ENCODE results near the gene FGF12.
A peak's percentile ranks its signal among the peaks of the same experiment; 100 is the strongest.

Gene FGF12

GRCh38 chr3:192170659-192171058 lies 556.7 kb downstream of the FGF12 start:
- DNase-seq: no peak

GRCh38 chr3:192170031-192170430 lies 557.3 kb downstream of the FGF12 start:
- DNase-seq: no peak

GRCh38 chr3:192169332-192169915 lies 557.9 kb downstream of the FGF12 start:
- DNase-seq: no peak

- DNase-seq: no peak
These were observed 559.1 kb downstream of the FGF12 start for GRCh38 chr3:192168202-192168601.

DNA sequence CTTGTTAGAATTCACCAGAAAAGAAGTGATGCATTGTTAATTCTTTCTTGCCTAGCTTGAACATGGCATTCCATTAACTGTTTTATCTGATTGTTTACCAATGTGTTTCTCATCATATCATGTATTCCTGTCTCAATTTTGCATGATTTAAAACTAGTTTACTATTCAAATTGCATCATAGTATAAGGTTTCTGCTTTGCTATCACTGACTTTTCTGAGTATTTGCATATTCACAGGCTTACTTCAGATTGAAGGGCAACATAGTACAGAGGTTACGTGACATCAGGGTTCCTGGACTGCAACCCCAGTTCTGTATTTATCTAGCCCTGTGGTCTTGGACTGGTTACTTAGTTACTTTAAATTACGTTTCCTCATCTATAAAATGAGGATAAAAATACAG lies 561.8 kb downstream of the FGF12 start:
- no peak for DNase-seq

DNA sequence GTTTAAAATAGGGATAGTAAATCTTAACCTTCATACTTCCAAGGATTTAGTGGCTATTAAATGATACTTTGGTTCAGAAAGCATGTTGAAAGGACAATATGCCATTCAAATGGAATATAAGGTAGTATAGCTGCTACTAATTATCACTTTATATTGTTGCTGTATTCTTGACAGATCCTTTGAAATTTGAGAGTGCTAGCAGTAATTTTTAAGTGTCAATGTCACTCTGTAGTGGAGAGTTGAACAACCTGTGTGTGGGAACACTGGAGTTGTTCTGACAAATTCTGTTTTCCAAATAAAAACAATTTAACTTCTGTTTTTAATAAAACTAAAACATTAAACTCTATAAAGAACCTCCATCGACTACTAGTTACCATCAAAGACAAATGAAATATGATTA lies 565.7 kb downstream of the FGF12 start:
- no peak for DNase-seq

GRCh38 chr3:192156382-192156781 lies 571.0 kb downstream of the FGF12 start:
- DNase-seq: no peak

DNA sequence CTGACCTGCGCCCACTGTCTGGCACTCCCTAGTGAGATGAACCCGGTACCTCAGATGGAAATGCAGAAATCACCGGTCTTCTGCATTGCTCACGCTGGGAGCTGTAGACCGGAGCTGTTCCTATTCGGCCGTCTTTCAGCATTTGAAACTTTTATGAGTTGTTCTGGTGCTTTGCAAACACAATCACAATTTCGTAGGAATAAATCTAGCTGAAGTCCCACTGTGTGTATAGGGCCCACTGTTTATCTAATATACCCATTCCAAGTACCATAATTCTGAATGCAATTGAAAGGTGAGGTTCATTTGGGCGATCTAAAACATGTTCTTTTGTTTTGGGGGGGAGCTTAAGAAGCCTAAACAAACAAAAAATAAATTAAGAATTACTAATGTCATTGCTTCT lies 572.1 kb downstream of the FGF12 start:
- no peak for DNase-seq

GRCh38 chr3:192133271-192133670 lies 594.1 kb downstream of the FGF12 start:
- DNase-seq: no peak

DNA sequence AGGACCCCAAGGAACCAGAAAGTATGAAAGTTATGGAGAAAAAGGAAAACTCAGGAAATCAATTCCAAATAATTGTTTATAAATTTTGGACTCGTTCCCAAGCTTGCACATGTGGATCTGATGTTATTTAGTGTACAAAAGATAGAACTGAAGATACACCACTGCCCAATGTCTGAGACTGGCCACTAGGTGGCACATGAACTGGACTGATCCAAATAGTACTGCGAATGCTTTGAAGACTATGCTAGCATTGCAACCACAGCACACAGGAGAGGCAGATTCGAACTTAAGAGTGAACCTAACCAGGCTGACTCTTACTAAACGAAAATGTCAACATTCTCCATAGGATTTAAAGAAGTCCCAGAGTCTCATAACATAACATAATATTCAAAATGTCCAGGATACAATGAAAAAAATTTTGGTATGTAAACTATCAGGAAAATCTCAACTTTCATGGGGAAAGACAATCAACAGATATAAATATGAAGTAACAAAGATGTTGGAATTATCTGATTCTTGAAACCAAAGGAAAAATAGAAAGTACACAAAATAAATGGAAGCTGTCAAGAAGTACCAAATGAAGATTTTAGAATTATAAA lies 596.7 kb downstream of the FGF12 start:
- DNase-seq: peak; percentile 28

DNA sequence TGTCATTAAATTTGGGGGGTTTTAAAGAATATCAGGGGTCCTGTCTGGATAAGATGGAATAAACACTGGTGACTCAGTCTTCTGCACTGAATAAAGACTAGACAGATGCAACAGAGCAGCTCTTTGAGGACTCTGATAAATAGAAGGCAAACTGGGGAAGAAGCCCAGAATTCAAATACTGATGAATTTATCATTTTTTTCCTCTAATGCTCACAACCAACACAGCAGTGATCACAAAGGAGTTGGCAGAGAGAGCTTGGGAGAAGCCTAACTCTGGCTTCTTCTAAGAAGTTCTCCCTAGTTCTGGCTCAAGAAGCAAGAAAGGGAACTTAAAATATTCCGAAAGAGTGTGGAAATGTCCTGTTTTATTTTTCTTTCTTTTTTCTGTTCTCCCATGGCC lies 597.8 kb downstream of the FGF12 start:
- no peak for DNase-seq

DNA sequence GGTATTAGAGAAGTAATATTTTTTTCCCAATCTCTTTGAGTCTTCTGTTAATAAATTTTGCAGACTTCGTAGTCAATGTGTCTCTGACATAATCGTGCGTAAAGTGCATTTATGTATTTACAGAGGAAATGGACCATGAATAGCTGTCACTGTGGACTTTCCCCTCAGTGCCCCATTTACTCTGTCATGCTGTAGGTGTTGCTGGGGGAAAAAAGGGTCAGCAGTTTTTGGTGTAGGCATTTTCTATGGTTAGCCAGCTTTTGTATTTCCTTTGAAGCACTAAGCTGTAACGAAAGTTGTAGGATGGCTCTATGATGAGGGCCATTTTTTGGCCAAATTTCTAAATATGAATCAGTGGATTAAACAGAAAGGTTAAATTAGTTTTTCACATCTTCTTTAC lies 598.4 kb downstream of the FGF12 start:
- no peak for DNase-seq

- no peak for DNase-seq
These were observed 599.3 kb downstream of the FGF12 start for GRCh38 chr3:192128060-192128459.

DNA sequence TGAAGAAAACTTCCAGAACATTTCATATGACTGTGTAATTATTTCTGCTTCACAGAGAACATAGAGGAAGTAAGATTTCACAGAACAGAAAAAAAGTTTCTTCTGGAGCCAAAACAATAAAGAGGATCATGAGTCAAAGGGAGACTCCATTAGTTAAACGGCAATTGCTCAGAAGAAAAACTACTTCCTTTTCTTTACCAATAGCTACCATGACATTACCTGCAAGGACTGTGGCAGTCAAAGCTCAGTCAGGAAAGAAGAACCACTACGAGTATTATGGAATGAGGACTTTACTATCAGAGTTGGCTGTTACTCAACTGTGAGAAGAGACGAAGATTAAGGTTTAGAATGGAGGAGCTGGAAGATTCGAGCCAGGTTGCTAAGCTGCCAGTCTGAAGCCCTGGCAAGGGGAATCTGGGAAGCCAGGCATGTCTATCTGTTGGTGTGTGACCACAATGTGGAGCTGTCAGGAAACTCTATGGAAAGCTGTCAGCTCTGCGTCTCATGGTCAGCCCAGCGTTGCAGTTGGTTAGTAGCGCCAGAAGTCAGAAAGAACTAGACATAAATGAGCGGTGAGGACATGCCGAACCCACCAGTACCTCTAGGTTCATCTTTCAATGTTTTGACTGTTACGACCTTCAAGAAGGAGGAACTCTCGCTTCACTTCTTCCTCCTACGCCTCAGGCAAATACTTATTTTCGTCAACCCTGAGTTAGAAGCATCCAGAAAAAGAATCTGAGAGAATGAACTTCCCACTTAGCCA lies 604.3 kb downstream of the FGF12 start:
- DNase-seq: no peak

DNA sequence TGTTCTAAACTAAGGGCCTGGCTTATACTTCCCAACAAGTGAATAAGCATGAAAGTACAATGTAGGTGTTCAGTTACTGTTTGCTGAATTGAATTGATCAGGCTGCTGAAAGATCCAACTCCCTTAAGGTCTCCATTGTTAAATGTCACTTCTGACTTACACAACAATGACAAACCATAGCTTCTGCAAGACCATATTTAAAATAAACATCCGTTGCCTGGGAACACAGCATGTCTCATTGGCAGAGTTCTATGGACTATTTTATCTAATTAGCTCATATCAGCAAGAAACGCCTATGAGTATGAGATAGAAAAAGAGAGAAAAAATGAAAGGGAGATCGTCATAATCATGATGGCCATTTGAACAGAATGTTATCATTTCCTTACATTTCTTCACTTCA lies 605.4 kb downstream of the FGF12 start:
- DNase-seq: no peak

GRCh38 chr3:192108820-192109219 lies 618.5 kb downstream of the FGF12 start:
- DNase-seq: no peak

DNA sequence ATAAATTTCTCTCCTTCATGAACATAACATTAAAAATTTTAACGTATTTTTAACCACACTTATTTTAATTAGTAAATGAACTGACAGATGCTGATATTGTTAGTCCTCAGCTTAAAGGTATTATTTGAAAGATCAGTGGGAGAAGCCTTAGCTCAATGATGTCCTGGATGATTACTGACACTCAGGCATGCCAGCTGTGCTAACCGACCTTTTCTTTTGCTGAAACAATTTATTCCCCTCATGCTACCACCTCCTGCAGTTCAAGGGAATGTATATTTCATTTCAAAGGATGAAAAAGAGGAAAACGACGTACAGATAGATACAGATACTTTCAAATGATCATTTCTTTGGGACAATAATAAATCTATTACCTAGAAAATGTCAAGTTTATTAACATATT lies 620.8 kb downstream of the FGF12 start:
- no peak for DNase-seq

DNA sequence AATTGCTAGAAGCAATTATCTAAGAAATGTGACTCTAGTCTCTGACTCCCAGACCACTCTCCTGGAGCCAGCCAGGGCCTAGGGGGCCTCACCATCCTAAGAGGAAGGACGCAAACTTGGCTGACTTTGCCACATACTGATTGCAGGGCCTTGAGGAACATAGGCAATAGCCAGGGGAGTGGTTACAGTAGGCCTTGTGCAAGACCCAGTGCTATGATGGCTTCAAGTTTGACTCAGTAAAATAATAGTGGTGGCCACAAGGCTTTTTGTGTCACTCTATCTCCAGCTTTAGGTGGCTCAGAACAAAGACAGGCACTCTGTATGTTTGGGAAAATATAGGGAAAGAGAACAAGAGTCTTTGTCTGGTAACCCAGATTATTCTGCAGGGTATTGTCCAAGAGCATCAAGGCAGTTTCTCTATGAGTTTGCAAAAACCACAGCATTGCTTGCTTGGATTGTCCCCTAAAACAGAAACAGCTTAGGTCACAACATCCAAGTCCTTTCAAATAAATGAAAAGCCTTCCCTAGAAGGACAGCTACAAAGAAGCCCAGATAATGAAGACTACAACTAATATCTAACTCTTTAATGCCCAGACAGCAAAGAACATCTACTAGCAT lies 634.8 kb downstream of the FGF12 start:
- no peak for DNase-seq

GRCh38 chr3:192091831-192092230 lies 635.5 kb downstream of the FGF12 start:
- no peak for DNase-seq

DNA sequence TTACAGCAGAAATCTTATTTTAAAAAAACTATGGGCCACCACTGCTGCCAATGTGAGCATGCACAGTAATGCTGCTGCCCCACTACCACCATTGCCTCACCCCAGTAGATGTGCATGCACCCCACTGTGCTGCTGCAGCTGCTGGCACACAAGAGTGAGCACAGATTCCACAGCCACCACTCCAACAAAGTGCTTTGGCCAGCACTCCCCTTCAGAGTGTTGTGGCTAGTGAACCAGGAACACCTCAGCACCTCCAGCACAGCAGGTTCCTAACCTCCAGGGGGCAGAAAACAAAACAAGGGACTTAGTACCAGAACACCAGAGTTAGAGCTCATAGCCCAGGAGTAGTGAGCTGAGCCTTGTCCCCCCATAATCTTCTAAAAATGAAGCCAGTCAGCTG lies 636.8 kb downstream of the FGF12 start:
- DNase-seq: no peak

All from activated CD4-positive, alpha-beta T cell treated with anti-CD3 and anti-CD28 coated beads, Interleukin-2, amount 50 U/mL, for 16 hours (primary cell).